ENCODE results near the gene XRCC1.

DNA sequence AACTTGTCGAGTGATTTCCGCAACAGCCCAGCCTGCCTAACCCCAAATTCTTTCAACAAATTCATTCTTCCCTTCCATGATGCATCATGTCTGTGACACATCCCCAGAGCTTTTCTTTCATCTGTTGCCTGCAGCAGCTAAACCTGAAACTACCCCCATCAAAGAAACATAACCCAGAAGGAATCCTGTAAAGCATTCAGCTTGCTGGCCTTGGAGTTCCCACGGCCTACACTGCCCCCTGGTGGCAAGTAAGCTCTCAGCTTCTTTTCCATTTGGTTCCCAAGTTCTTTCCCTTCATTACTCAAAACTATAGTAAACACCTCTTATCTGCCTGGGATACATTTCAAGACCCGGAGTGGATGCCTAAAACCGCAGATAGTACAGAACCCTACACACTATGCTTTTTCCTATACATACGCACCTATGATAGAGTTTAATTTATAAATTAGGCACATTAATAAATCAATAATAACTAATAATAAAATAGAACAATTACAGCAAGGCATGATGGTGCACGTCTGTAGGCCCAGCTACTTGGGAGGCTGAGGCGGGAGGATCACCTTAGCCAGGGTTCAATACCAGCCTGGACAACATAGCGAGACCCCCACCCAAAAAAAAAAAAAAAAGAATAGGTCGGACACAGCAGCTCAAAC is 55.8 kb downstream of the XRCC1 start:
- no peak for TF ChIP-seq ELF1 (IDR thresholded peaks at IDR 0.05; ENCODE audit: borderline replicate concordance, low read depth)
- TF ChIP-seq SP1 (IDR thresholded peaks at IDR 0.05; ENCODE audit: low read depth): no peak
- no peak for TF ChIP-seq EZH2phosphoT487 (IDR thresholded peaks at IDR 0.05; ENCODE audit: borderline replicate concordance)

All from HCT116 (cell line).